Globus pallidus (tissue), 1 donor: Measurements from ENCODE around the gene GDPD4.

Experiments used
- DNase-seq: peaks from one replicate; pipeline ENCODE4 v3.0.0-alpha.2; 2015; ENCODE audit warnings: low spot score

Gene GDPD4

GRCh38 chr11:77204754-77205466 lies 96.6 kb downstream of the GDPD4 start:
- DNase-seq = no peak

GRCh38 chr11:77203901-77204753 lies 97.4 kb downstream of the GDPD4 start:
- DNase-seq = no peak

- no peak for DNase-seq
Observed at GRCh38 chr11:77202941-77203900, 98.3 kb downstream of the GDPD4 start.

- DNase-seq = no peak
Observed at GRCh38 chr11:77201991-77202841, 99.3 kb downstream of the GDPD4 start.

GRCh38 chr11:77201370-77201769 lies 100.1 kb downstream of the GDPD4 start:
- no peak for DNase-seq

DNA sequence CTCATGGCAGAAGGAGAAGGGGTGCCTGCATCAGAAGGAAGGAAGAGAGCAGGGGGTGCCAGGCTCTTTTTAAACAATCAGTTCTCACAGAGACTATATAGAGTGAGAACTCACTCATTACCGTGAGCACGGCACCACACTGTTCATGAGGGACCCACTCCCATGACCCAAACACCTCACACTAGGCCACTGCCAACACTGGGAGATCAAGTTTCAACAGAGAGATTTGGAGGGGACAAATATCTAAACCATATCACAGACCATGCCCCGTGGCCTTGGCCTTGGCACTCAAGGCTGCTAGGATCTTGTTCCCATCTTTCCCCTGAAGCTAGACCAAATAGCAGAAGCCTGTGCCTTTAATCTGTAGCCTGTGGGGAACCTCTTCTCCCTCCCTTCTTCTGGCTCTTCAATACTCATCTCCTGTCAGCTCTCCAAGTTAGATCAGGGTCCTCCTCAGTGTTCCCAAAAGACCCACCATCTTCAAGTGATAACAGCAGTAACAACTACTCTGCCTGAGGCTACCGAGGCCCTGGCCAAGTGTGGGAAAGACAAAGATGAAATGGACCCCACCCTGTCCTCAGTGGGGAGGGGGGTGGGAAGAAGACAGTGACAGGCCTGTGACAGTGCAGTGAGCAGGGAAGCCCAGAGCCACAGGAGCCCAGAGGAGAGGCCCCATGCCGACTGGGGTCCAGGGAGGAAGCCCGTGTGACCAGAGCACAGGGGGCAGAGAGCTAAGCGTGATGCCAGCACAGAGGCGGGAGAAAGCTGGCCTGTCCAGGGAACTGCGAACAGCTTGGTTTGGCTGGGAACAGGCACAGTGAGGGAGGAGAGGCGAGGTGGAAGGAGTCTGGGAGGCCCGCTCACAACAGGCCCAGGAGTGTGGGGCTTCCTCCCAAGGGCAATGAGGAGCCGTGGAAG lies 100.9 kb downstream of the GDPD4 start:
- DNase-seq = no peak

DNA sequence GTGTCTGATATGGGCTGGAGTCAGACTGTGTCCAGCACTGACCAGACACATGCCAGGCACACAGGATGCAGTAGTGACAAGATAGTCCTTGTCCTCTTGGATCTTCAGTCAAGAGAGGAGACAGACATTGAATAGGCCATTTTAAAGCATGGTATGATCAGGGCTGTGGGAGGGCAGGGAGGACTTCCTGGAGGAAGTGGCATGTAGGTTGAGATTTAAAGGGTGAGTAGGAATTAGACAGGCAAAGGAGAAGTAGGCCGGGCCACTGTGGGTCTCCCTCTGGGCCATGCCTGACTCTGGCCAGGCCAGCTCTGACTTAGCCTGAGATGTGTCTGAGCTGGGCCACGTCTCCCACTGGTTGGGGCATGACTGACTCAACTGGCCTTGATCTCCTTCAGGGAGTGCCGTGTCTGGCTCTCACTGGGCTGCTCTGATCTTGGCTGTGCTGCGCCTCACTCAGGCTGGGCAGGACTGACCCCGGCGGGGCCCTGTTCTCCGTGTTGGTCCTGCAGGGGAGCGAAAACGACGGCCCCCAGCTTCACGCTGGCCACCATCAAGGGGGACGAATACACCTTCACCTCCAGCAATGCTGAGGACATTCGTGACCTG lies 102.2 kb downstream of the GDPD4 start:
- DNase-seq = no peak

DNA sequence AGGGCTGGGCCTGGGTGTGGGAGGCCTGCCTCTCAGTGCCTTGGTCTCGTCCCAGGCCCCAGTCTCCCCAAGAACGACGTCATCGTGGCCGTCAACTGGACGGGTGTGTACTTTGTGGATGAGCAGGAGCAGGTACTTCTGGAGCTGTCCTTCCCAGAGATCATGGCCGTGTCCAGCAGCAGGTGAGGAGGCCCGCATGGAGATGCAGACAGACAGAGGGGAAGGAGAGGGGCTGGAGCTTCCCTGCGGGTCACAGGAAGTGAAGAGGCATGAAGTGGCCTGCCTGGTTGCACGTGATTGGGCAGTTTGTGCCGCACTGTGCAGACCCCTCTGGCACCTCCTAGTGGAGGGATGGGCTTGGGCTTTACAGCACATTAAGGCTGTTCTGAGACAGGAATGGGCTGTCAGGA lies 103.0 kb downstream of the GDPD4 start:
- DNase-seq = no peak

GRCh38 chr11:77197626-77198320 lies 103.7 kb downstream of the GDPD4 start:
- no peak for DNase-seq

GRCh38 chr11:77196961-77197360 lies 104.5 kb downstream of the GDPD4 start:
- no peak for DNase-seq

DNA sequence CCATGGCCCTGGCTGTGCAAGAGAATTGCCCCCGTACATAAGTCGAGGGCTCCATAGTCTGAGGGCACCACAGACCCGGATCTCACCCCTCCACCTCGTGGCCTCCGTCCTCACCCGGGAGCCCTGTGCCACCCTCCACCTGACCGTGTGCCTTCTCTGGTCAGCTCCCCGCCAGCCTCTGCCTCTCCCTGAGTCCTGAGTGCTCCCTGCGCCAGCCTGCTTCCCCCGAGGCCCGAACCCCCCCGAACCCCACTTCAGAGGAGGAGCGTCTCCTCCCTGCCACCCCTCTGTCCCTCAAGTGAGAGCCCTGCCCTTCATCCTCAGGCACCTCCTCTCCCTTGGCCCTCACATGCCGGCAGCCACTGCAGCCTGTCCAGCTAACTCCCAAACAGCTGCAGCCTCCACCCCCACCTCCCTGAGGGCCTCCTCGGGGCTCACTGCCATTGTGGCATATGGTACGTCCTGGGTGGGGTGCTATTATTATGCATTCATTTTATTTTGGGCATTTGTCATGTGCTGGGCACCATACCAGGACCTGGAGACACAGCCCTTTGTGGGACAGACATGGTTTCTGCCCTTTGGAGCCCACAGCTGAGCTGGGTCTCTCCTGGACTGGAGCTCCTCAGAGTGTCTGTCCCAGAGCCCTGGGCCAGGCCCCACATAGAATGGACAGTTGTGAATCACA lies 106.3 kb downstream of the GDPD4 start:
- DNase-seq = no peak

- DNase-seq = no peak
Observed at GRCh38 chr11:77193911-77194830, 107.3 kb downstream of the GDPD4 start.

- DNase-seq = no peak
Observed at GRCh38 chr11:77193167-77193566, 108.3 kb downstream of the GDPD4 start.

DNA sequence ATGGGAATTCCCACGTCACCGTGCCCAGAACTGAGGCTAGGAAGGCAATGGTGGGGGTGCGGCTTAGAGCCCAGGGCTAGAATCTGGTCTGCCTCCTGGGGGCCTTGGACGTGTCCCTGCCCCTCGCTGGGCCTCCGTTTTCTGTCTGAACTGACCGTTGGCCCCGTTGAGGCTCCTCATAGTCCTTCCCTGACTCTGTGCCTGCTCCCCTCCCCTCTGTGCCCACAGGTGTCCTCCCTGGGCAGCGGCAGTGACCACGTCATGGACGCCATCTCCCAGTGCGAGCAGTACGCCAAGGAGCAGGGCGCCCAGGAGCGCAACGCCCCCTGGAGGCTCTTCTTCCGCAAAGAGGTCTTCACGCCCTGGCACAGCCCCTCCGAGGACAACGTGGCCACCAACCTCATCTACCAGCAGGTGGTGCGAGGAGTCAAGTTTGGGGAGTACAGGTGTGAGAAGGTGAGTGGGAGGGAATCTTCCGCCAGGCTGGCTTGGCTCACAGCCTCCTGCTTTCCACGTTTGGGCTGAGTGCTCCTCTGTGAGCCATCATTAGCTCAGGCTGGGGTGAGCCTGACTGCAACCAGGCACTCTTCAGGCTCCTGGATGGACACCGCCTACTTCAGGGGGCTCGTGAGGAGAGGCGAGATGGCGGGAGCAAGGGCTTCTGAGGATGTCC lies 109.5 kb downstream of the GDPD4 start:
- DNase-seq = no peak

DNA sequence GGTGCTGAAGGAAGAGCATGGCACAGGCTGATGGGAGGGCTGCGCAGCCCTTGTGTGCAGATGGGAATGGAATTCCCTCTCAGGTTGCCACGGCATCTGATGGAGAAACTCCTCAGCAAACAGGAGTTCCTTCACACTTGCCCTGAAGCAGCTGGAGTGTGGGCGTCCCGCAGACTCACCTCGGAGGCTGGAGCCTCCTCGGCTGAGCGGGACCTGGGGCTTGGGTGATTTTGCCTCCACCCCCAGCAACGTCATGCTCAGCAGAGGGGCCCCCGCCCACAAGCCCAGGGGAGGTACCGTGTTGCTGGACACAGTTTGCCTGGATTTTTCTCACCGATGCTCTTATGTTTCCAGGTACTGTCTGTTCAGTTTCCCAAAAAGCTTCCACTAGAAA lies 110.1 kb downstream of the GDPD4 start:
- DNase-seq = no peak

DNA sequence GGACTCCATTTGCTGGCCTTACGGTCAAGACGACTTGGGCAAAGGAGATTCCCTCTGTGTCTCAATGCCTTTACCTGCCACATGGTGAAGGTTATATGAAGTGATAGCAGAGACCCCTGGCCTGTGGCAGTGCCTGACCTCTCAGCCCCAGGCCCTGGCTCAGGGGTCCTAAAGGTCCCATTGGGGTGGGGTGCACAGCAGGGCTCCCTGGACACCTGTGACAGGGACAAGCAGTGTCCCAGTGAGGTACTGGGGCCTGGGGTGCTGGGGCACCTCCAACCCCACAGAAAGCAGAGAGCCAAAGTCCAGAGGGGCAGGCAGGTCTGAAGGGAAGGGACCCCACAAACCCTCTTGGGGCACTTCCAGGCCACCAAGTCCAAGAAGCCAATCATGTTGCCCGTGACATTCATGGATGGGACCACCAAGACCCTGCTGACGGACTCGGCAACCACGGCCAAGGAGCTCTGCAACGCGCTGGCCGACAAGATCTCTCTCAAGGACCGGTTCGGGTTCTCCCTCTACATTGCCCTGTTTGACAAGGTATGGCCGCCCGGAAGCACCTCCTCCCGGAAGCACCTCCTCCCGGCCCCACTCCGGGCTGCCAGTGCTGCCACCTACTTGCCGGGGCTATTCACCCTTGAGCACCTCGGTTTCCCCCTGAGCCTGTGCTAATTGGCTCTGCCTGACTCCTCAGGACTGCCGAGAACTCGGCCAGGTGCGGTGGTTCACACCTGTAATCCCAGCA lies 111.0 kb downstream of the GDPD4 start:
- DNase-seq = no peak
